HG03064 (cell line): ENCODE measurements around the gene JTB.

Experiments
- ATAC-seq: cut with Tn5 transposase; IDR thresholded peaks from one replicate; pipeline ENCODE4 v1.9.1; 2021; ENCODE audit warnings: low read depth; ENCODE audit not compliant: unreplicated experiment

The JTB gene

DNA sequence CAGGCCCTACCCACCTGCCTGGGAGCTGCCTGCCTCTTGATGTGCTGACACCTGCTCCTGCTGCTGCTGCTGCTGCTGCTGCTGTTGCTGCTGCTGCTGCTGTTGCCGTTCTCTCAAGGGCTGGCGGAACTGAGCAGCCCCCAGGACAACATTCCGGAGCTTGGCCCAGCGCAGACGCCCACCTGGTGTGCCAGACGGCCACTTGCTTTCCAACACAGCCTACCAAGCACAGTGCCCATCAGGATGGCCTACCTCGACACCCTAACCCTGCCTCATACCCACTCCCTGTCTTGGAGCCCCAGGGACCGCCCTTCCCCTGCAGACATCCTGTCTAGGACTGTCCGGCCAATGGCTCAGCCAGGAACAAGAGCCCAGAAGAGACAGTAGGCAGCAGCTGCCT is 42.7 kb downstream of the JTB start:
- no peak for ATAC-seq

DNA sequence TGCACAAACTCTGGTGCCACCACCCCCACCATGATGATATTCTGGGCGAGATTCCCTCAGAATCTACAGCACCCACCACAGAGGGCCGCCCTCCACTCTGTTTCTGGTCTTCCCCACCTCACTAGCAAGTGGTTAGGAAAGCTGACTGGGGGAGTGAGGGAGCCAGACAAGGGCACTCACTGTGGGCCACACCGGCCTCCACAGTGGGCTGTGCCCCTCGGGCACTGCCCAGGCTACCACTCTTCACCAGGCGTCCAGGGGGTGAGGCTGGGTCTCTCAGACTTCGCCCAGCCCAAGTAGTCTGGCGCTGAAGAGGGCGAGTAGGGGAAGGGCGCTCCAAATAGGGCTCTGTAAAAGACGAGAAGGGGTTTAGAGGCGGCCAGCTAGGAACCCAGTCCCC is 43.5 kb downstream of the JTB start:
- ATAC-seq = no peak

DNA sequence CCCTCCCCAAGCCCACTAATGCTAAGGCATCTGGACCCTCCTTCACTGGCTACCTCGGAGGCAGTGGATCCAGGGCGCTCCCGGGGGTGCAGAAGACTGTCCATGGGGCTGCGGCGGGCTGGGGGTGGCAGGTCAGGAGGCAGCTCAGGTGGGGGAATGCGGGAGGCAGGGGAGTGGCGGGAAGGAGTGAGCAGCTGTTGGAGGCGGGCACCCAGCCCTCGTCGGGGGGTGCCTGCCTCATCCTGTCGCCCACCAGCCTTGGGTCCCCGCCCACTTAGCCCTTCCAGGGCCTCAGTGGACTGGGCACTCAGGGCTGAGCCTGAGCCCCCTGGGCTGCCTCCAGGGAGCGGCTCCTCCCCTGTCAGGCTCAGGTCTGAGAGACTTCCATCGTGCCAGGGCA is 44.0 kb downstream of the JTB start:
- ATAC-seq = no peak

DNA sequence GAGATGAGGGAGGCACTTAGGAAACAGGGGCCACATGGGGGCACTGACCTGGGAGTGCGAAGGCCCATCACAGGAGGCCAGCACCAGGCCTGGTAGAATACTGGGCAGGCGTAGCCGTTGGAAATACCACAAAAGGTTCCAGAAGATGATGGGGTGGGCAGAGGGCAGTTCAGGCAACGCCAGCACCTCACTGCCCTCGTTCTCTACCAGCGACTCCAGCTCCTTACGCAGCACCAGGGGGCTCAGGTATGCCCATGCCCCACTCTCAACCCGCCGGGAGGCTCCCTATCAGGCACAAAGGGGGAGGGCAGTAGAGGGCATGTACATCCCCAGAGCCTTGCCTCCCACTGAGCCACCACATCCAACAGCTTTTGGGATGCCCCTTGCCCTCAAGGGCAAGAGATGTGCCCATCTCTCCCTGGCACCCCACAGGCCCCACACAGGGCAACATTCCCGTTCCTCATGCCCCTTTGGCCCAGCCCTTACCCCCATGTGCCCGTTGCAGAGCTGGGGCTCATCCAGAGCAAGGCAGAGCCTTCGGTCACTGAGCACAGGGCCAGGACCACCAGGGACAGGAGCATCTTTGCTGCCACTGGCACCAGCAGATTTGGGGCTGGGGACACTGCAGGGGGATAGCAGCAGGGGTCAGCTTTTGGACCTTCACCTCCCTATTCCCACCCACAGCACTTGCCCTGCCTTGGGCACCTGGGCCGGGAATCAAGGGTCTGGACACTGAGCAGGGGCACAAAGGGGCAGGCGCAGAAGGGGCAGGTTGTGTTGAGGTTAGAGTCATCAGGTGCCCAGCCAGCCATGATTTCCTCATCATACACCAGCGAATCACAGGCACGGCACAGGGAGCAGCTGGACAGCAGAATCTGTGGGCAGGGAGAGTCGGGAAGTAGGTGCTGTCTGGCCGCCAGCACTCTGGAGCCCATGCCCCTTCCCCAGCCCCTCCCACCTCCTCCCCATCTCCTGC is 45.0 kb downstream of the JTB start:
- ATAC-seq = no peak

DNA sequence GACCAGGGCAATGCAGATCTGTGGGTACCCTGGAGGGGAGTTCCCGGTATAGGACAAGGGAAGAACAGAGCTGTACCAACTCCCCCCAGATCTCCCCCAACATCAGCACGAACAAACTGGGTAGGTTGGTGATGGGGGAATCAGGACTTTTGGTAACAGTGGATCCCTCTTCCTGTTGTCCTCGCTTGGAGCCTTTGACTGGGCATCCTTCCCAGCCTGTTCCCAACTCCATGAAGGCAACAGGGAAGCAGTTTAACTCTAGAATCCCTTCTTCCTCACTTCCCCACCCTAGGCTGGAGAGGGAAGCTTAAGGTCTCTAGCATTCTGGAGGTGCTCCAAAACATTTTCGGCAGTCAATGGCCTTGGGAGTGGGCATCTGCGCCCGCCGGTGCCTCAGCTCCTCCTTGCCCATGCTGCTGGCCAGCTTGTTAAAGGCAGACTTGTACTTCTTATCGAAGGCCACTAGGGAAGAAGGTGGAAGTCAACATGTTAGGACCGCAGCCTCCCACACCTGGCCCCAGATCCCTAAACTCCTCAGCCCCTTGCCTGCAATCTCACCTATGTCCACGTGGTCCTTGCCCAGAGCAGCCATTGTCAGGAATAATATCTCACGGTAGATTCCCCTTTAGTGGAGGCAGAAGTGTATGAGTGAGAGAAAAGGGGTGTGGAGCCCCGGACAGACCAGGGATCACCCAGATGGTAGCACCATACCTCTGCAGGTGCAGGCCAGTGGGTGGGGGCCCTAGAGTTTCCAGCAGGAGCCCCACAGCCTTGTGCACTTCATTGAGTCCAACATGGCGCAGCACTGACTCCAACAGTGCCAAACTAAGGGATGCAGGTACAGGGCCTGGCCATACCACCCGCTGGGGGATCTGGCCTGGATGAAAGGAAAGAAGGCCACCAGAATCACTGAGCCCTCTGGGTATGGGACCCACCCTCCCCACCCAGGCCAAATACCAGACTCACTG is 47.2 kb downstream of the JTB start:
- ATAC-seq = no peak

DNA sequence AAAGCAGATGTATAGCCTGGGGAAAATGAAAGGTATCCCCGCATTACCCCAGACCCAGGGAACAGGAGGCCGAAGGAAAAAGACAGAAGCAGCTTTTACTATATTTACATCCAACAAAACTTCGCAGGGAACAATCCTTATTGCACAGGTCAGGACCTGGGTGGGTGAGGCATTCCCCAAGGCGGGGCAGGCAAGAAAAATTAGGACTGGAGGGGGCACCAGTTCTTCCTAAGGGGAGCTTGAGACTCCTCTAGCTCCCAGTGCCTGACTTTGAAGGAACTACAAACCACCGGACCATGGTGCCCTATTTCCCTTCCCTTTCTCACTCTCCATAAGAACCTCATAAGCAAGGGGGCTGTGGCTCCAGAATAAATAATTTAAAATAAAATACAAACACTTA is 48.0 kb downstream of the JTB start:
- ATAC-seq = no peak

DNA sequence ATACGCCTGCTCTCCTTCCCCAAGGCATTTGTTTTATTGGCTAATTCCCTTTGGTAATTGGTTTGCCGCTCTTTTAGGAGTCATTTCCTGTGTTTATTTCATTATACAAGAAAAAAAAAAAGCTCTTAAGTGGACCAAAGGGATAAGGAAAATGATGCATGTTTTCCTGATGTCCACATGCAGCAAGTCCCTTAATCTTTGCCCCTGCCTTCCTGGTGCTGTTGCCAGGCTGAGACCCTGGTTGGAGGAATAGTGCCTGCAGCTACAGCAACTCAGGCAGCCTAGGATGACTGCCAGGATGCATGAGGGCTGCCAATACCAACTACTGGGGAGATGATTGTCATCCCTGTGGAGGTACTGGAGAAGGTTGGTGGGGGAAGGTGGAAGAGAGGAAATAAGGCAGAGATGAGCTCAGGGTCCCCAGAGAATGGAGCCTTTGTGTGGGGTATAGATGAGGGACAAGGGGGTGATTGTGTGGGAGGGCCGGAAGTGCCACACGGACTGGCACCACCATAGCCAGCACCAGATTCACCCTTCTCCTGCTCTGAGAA is 48.6 kb downstream of the JTB start:
- ATAC-seq = no peak

DNA sequence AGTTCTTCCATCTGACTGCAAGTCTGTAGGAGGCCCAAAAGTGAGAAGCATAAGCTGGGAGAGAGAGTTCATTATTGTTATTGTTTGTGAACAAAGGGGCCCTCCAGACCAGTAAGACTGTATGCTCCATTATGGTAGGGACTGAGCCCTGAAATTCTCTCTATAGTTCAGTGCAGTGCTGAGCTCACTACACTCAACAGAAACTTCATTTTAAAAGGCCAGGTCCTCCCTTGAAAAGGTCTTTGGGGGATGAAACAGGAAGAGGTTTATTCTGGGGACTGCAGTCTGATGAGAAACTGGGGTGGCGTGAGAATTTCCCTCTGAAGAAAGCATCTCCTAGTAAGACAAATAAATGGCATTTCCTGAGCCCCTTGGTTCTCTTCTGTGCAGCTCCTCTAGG is 49.2 kb downstream of the JTB start:
- ATAC-seq = no peak

DNA sequence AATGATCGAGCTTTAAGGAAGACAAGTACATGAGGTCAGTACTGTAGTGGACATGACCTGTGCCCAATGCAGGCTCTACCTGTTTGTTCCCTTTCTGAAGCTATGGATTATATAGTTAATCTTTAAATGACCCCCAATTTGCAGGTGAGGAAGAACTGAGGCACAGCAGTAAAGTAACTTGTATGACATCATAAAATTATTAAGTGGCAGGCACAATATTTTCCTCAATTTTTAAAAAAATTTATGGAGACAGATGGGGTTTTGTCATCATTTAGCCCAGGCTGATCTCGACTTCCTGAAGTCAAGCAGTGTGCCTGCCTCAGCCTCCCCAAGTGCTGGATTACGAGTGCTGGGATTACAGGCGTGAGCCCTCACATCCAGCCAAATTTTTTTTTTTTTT is 51.1 kb downstream of the JTB start:
- ATAC-seq = no peak
